DMS79 (cell line): ENCODE results near the gene VPS8.
"Not testable (repeated sequence)": the region's sequence is repeated elsewhere in the genome, so short reads cannot be mapped to it uniquely, and the experiment has no call there.

Experiments used
- DNase-seq: peaks from one replicate; lab custom pipeline; 2025; lab: John Stamatoyannopoulos, UW

VPS8 gene

GRCh38 chr3:184982076-184982475, 170.1 kb downstream of the VPS8 start:
- no peak for DNase-seq

GRCh38 chr3:184985586-184985985, 173.6 kb downstream of the VPS8 start:
- no peak for DNase-seq

GRCh38 chr3:184986366-184986889, 174.5 kb downstream of the VPS8 start:
- no peak for DNase-seq

- no peak for DNase-seq
Observed at GRCh38 chr3:184993394-184993793, 181.4 kb downstream of the VPS8 start.

- not testable (repeated sequence) for DNase-seq
Observed at GRCh38 chr3:185003876-185004275, 191.9 kb downstream of the VPS8 start.

- no peak for DNase-seq
Observed at GRCh38 chr3:185009650-185010049, 197.7 kb downstream of the VPS8 start.

GRCh38 chr3:185017584-185017983, 205.6 kb downstream of the VPS8 start:
- not testable (repeated sequence) for DNase-seq

- DNase-seq: not testable (repeated sequence)
Observed at GRCh38 chr3:185017996-185018395, 206.0 kb downstream of the VPS8 start.

GRCh38 chr3:185021256-185021655, 209.3 kb downstream of the VPS8 start:
- DNase-seq: no peak

- DNase-seq: no peak
Observed at GRCh38 chr3:185024406-185024805, 212.4 kb downstream of the VPS8 start.

GRCh38 chr3:185024966-185025365, 213.0 kb downstream of the VPS8 start:
- no peak for DNase-seq

- DNase-seq: no peak
Observed at GRCh38 chr3:185028121-185028520, 216.2 kb downstream of the VPS8 start.

GRCh38 chr3:185029086-185029485, 217.1 kb downstream of the VPS8 start:
- DNase-seq: no peak

- no peak for DNase-seq
Observed at GRCh38 chr3:185030399-185030798, 218.4 kb downstream of the VPS8 start.

GRCh38 chr3:185030951-185031350, 219.0 kb downstream of the VPS8 start:
- DNase-seq: no peak

- DNase-seq: no peak
Observed at GRCh38 chr3:185037801-185038200, 225.8 kb downstream of the VPS8 start.

GRCh38 chr3:185040425-185040824, 228.5 kb downstream of the VPS8 start:
- no peak for DNase-seq

- DNase-seq: no peak
Observed at GRCh38 chr3:185041540-185041939, 229.6 kb downstream of the VPS8 start.

GRCh38 chr3:185042312-185043050, 230.5 kb downstream of the VPS8 start:
- DNase-seq: no peak

GRCh38 chr3:185046164-185046515, 234.2 kb downstream of the VPS8 start:
- no peak for DNase-seq

GRCh38 chr3:185046603-185047002, 234.6 kb downstream of the VPS8 start:
- DNase-seq: no peak

- no peak for DNase-seq
Observed at GRCh38 chr3:185049710-185050109, 237.7 kb downstream of the VPS8 start.

- DNase-seq: no peak
Observed at GRCh38 chr3:185051801-185052200, 239.8 kb downstream of the VPS8 start.

GRCh38 chr3:185052631-185053030, 240.7 kb downstream of the VPS8 start:
- DNase-seq: no peak
